ENCODE measurements around the gene NBDY.

Gene NBDY

GRCh38 chrX:56733459-56734046, 4.5 kb downstream of the NBDY start:
- Histone ChIP-seq H3K36me3 (ENCODE audit: control insufficient read depth, insufficient read depth, low read length) (no peaks in the 10 kb centered on the region), H4K8ac (ENCODE audit: low read depth, low read length) (no peak overlapping the region), H2BK120ac (ENCODE audit: low read depth, low read length) (no peak overlapping the region), H3K4ac (ENCODE audit: low read depth, low read length) (no peak overlapping the region), H3K4me2 (ENCODE audit: low read length) (no peak overlapping the region), H2AK5ac (ENCODE audit: low read length) (no peak overlapping the region), H3K4me1 (ENCODE audit: control insufficient read depth, low read depth, low read length) (no peaks in the 10 kb centered on the region), H3K23ac (ENCODE audit: low read length) (no peak overlapping the region), H2BK15ac (replicated peaks; ENCODE audit: low read depth) (no peak overlapping the region), H3K4me3 (ENCODE audit: low read length) (no peak overlapping the region), H4K5ac (ENCODE audit: low read length) (no peak overlapping the region), H3K56ac (ENCODE audit: low read length) (no peak overlapping the region), H3K18ac (ENCODE audit: low read length) (no peak overlapping the region), H3K27ac (ENCODE audit: low read depth, low read length) (no peak overlapping the region), H3K79me2 (ENCODE audit: control insufficient read depth, insufficient read depth, low read length) (peaks cover 2% of the 10 kb centered on the region), H3K27me3 (ENCODE audit: insufficient read depth, low read length, poor library complexity) (no peaks in the 10 kb centered on the region), H3K9ac (ENCODE audit: low read length) (no peak overlapping the region), H2BK5ac (ENCODE audit: low read length) (no peak overlapping the region), H3K79me1 (ENCODE audit: low read length) (no peaks in the 10 kb centered on the region)
- DNase-seq: peak; percentile 34
- WGBS (ENCODE audit: extremely low coverage, insufficient coverage, low lambda C conversion rate): no CpG with 5 or more reads among the region's 2 CpGs

GRCh38 chrX:56736219-56736618, 7.2 kb downstream of the NBDY start:
- H3K56ac ChIP-seq (ENCODE audit: low read length): no peak overlapping the region
- no peak overlapping the region for H3K23ac ChIP-seq (ENCODE audit: low read length)
- no peak for DNase-seq
- no peak overlapping the region for H2BK120ac ChIP-seq (ENCODE audit: low read depth, low read length)
- no peaks in the 10 kb centered on the region for H3K27me3 ChIP-seq (ENCODE audit: insufficient read depth, low read length, poor library complexity)
- no peak overlapping the region for H3K4ac ChIP-seq (ENCODE audit: low read depth, low read length)
- H3K36me3 ChIP-seq (ENCODE audit: control insufficient read depth, insufficient read depth, low read length): no peaks in the 10 kb centered on the region
- no peak overlapping the region for H3K9ac ChIP-seq (ENCODE audit: low read length)
- H2BK5ac ChIP-seq (ENCODE audit: low read length): no peak overlapping the region
- H4K8ac ChIP-seq (ENCODE audit: low read depth, low read length): no peak overlapping the region
- no peak overlapping the region for H3K18ac ChIP-seq (ENCODE audit: low read length)
- H2BK15ac ChIP-seq (replicated peaks; ENCODE audit: low read depth): no peak overlapping the region
- H3K79me1 ChIP-seq (ENCODE audit: low read length): no peaks in the 10 kb centered on the region
- no peaks in the 10 kb centered on the region for H3K4me1 ChIP-seq (ENCODE audit: control insufficient read depth, low read depth, low read length)
- no CpG with 5 or more reads among the region's 14 CpGs for WGBS (ENCODE audit: extremely low coverage, insufficient coverage, low lambda C conversion rate)
- no peak overlapping the region for H4K5ac ChIP-seq (ENCODE audit: low read length)
- no peak overlapping the region for H2AK5ac ChIP-seq (ENCODE audit: low read length)
- H3K4me2 ChIP-seq (ENCODE audit: low read length): no peak overlapping the region
- H3K27ac ChIP-seq (ENCODE audit: low read depth, low read length): no peak overlapping the region
- H3K79me2 ChIP-seq (ENCODE audit: control insufficient read depth, insufficient read depth, low read length): peaks cover 2% of the 10 kb centered on the region
- no peak overlapping the region for H3K4me3 ChIP-seq (ENCODE audit: low read length)

GRCh38 chrX:56738670-56739069, 9.6 kb downstream of the NBDY start:
- Histone ChIP-seq H3K4me2 (ENCODE audit: low read length) (no peak overlapping the region), H3K27me3 (ENCODE audit: insufficient read depth, low read length, poor library complexity) (no peaks in the 10 kb centered on the region)

GRCh38 chrX:56744996-56745395, 16.0 kb downstream of the NBDY start:
- H3K4me2 ChIP-seq (ENCODE audit: low read length): no peak overlapping the region
- H3K23ac ChIP-seq (ENCODE audit: low read length): no peak overlapping the region
- no CpG with 5 or more reads among the region's 4 CpGs for WGBS (ENCODE audit: extremely low coverage, insufficient coverage, low lambda C conversion rate)
- no peak overlapping the region for H3K4ac ChIP-seq (ENCODE audit: low read depth, low read length)
- H3K4me1 ChIP-seq (ENCODE audit: control insufficient read depth, low read depth, low read length): no peaks in the 10 kb centered on the region
- no peak overlapping the region for H3K9ac ChIP-seq (ENCODE audit: low read length)
- H2BK5ac ChIP-seq (ENCODE audit: low read length): no peak overlapping the region
- no peaks in the 10 kb centered on the region for H3K36me3 ChIP-seq (ENCODE audit: control insufficient read depth, insufficient read depth, low read length)
- no peak overlapping the region for H4K5ac ChIP-seq (ENCODE audit: low read length)
- H3K27ac ChIP-seq (ENCODE audit: low read depth, low read length): no peak overlapping the region
- DNase-seq: no peak
- H3K4me3 ChIP-seq (ENCODE audit: low read length): no peak overlapping the region
- H2BK120ac ChIP-seq (ENCODE audit: low read depth, low read length): no peak overlapping the region
- no peak overlapping the region for H2BK15ac ChIP-seq (replicated peaks; ENCODE audit: low read depth)
- peaks cover 2% of the 10 kb centered on the region for H3K79me2 ChIP-seq (ENCODE audit: control insufficient read depth, insufficient read depth, low read length)
- H3K27me3 ChIP-seq (ENCODE audit: insufficient read depth, low read length, poor library complexity): no peaks in the 10 kb centered on the region
- no peak overlapping the region for H3K18ac ChIP-seq (ENCODE audit: low read length)
- H3K79me1 ChIP-seq (ENCODE audit: low read length): no peaks in the 10 kb centered on the region
- no peak overlapping the region for H4K8ac ChIP-seq (ENCODE audit: low read depth, low read length)
- H3K56ac ChIP-seq (ENCODE audit: low read length): no peak overlapping the region
- H2AK5ac ChIP-seq (ENCODE audit: low read length): no peak overlapping the region

More at GRCh38 chrX:56738670-56739069, 9.6 kb downstream of the NBDY start:
- Histone ChIP-seq H4K8ac (ENCODE audit: low read depth, low read length) (no peak overlapping the region), H3K18ac (ENCODE audit: low read length) (no peak overlapping the region), H3K4ac (ENCODE audit: low read depth, low read length) (no peak overlapping the region), H2BK15ac (replicated peaks; ENCODE audit: low read depth) (no peak overlapping the region), H3K27ac (ENCODE audit: low read depth, low read length) (no peak overlapping the region), H2BK120ac (ENCODE audit: low read depth, low read length) (no peak overlapping the region), H2AK5ac (ENCODE audit: low read length) (no peak overlapping the region), H3K56ac (ENCODE audit: low read length) (no peak overlapping the region), H3K79me1 (ENCODE audit: low read length) (no peaks in the 10 kb centered on the region), H3K4me1 (ENCODE audit: control insufficient read depth, low read depth, low read length) (no peaks in the 10 kb centered on the region), H4K5ac (ENCODE audit: low read length) (no peak overlapping the region), H3K23ac (ENCODE audit: low read length) (no peak overlapping the region), H3K4me3 (ENCODE audit: low read length) (no peak overlapping the region), H3K36me3 (ENCODE audit: control insufficient read depth, insufficient read depth, low read length) (no peaks in the 10 kb centered on the region), H3K9ac (ENCODE audit: low read length) (no peak overlapping the region), H2BK5ac (ENCODE audit: low read length) (no peak overlapping the region), H3K79me2 (ENCODE audit: control insufficient read depth, insufficient read depth, low read length) (peaks cover 4% of the 10 kb centered on the region)
- no peak for DNase-seq
- WGBS (ENCODE audit: extremely low coverage, insufficient coverage, low lambda C conversion rate): no CpG with 5 or more reads among the region's 1 CpG

GRCh38 chrX:56746996-56747395, 18.0 kb downstream of the NBDY start:
- H3K27ac ChIP-seq (ENCODE audit: low read depth, low read length): no peak overlapping the region
- H3K18ac ChIP-seq (ENCODE audit: low read length): no peak overlapping the region
- no peak overlapping the region for H2BK120ac ChIP-seq (ENCODE audit: low read depth, low read length)
- no peak overlapping the region for H3K9ac ChIP-seq (ENCODE audit: low read length)
- no peak overlapping the region for H4K8ac ChIP-seq (ENCODE audit: low read depth, low read length)
- H3K36me3 ChIP-seq (ENCODE audit: control insufficient read depth, insufficient read depth, low read length): no peaks in the 10 kb centered on the region
- no peak for DNase-seq
- H3K4me3 ChIP-seq (ENCODE audit: low read length): no peak overlapping the region
- no peaks in the 10 kb centered on the region for H3K79me1 ChIP-seq (ENCODE audit: low read length)
- no peak overlapping the region for H3K23ac ChIP-seq (ENCODE audit: low read length)
- no peak overlapping the region for H2BK15ac ChIP-seq (replicated peaks; ENCODE audit: low read depth)
- H3K27me3 ChIP-seq (ENCODE audit: insufficient read depth, low read length, poor library complexity): no peaks in the 10 kb centered on the region
- H2BK5ac ChIP-seq (ENCODE audit: low read length): no peak overlapping the region
- H3K4me1 ChIP-seq (ENCODE audit: control insufficient read depth, low read depth, low read length): no peaks in the 10 kb centered on the region
- no peak overlapping the region for H4K5ac ChIP-seq (ENCODE audit: low read length)
- no CpG with 5 or more reads among the region's 1 CpG for WGBS (ENCODE audit: extremely low coverage, insufficient coverage, low lambda C conversion rate)
- no peak overlapping the region for H3K4ac ChIP-seq (ENCODE audit: low read depth, low read length)
- no peak overlapping the region for H3K4me2 ChIP-seq (ENCODE audit: low read length)
- no peak overlapping the region for H2AK5ac ChIP-seq (ENCODE audit: low read length)
- no peak overlapping the region for H3K56ac ChIP-seq (ENCODE audit: low read length)
- H3K79me2 ChIP-seq (ENCODE audit: control insufficient read depth, insufficient read depth, low read length): peaks cover 2% of the 10 kb centered on the region

- no peak overlapping the region for H3K27ac ChIP-seq (ENCODE audit: low read depth, low read length)
- no peak overlapping the region for H3K4me2 ChIP-seq (ENCODE audit: low read length)
- H2BK15ac ChIP-seq (replicated peaks; ENCODE audit: low read depth): no peak overlapping the region
- H3K56ac ChIP-seq (ENCODE audit: low read length): no peak overlapping the region
- H3K36me3 ChIP-seq (ENCODE audit: control insufficient read depth, insufficient read depth, low read length): no peaks in the 10 kb centered on the region
- no peak overlapping the region for H4K8ac ChIP-seq (ENCODE audit: low read depth, low read length)
- no peaks in the 10 kb centered on the region for H3K79me2 ChIP-seq (ENCODE audit: control insufficient read depth, insufficient read depth, low read length)
- no peak overlapping the region for H3K23ac ChIP-seq (ENCODE audit: low read length)
- no peak overlapping the region for H3K18ac ChIP-seq (ENCODE audit: low read length)
- no peak overlapping the region for H2AK5ac ChIP-seq (ENCODE audit: low read length)
- no peak overlapping the region for H3K9ac ChIP-seq (ENCODE audit: low read length)
- no peak overlapping the region for H3K4me3 ChIP-seq (ENCODE audit: low read length)
- H3K4me1 ChIP-seq (ENCODE audit: control insufficient read depth, low read depth, low read length): no peaks in the 10 kb centered on the region
- H3K27me3 ChIP-seq (ENCODE audit: insufficient read depth, low read length, poor library complexity): no peaks in the 10 kb centered on the region
- no peak overlapping the region for H2BK5ac ChIP-seq (ENCODE audit: low read length)
- H4K5ac ChIP-seq (ENCODE audit: low read length): no peak overlapping the region
- DNase-seq: no peak
- H3K79me1 ChIP-seq (ENCODE audit: low read length): no peaks in the 10 kb centered on the region
- no peak overlapping the region for H2BK120ac ChIP-seq (ENCODE audit: low read depth, low read length)
- H3K4ac ChIP-seq (ENCODE audit: low read depth, low read length): no peak overlapping the region
These were observed 22.0 kb downstream of the NBDY start for GRCh38 chrX:56751071-56751470.

Measured in mesendoderm (in vitro differentiated cells).